IPS-NIHi11 (cell line): ENCODE data around the gene C6orf52.
"Not testable (repeated sequence)": the region's sequence is repeated elsewhere in the genome, so short reads cannot be mapped to it uniquely, and the experiment has no call there.

Experiments
- DNase-seq: peaks from one replicate; pipeline ENCODE4 v3.0.0; 2012; ENCODE audit warnings: mixed read lengths, low spot score

The C6orf52 gene

DNA sequence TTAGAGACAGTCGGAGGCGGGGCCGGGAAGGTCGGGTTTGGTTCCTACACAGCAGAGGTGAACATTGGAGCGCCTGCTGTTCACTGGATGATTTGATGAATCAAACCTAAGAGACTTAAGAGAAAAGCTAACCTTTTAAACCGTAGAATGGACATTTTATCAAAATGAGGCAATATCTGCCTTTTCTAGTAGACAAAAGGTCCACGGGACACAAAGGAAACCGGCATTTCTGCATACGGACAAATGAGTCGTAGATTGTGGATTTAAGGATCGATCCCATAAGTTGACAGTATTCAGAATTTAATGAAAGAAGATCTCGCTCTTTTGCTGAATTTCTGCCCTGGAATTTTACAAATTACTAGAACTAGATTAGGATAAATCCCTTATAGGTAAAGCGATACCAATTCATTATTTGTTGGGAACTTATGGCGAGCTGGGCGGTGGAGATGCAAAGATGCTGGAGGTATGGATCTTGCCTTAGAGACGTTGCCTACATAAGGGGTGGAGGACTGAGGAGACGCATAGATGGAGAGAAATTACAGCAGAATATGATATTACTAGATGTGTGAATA is 756 bp upstream of the C6orf52 start:
- no peak for DNase-seq

DNA sequence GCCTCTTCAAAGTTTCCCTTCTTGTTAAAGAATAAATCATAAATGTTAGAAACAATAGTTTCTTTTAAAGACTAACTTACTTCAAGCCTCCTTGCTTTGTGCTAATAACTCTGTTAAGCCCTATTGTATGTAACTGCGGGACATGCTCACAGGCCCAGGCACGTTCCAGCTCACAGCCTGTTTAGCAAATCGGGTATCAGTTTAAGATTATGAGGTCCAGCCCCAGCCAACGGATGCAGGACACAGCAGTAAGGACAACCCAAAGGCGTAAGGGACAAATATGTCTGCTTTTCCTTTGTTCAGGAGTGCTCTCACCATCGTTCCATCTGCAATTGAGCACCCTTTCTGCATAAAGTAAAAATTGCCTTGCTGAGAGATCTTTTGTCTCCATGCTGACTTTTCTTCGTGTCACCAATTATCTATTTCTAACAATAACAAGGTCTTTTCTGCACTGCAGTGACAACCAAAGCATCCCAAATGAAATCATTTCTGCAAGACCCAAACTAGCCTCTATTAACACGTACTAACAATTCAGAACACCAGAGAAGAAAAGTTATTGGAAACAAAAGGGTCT is 1.4 kb downstream of the C6orf52 start:
- DNase-seq, result no peak

DNA sequence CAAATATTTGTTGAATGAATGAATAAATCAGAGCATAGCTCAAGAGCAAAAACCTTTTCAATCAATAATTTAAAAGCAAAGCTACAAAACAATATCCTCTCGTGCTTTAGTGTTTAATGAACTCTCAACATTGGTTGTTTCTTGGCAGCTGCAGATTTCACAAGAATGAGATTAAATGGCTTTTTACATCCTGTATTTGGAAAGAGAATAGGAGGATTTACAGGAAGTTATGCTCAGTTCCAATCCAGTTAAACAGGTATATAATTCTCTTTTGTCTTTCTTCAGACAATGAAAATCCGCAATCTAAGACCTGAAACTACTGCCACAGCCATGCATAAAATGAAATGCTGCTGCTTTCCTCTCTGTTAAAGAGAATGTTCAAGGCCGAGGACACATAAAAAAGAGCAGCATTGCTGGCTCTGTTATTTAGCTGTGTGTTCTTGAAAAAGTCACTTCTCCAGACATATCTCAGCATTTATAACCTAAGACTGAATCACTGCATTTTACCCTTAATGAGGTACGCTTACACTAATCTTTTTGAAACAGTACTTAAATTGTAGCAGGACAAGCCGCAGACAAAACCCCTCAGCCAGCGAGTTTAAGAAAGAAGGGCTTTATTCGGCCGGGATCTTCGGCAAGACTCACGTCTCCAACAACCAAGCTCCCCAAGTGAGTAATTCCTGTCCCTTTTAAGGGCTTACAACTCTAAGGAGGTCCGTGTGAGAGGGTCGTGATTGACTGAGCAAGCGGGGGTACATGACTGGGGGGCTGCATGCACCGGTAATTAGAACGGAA is 3.6 kb downstream of the C6orf52 start:
- no peak for DNase-seq

GRCh38 chr6:10687582-10687981 is 6.8 kb downstream of the C6orf52 start:
- peak; percentile 7 for DNase-seq

DNA sequence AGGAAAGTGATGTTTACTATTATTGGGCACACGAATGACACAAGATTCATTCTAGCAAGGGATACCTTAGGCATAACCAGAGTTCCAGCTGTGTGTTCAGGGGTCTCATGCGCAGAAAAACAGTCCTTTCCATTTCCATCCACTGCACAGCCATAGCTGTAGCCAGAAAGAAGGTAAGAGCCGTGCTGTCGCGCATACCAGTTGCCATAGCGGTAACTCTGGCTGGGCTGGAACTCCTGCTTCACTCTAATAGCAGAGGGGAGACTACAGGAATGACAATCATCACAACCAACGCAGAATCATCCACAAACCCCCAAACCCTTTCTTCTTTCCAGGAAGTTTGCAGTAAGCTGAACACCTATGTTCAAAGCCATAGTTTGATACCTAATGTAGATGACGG is 7.5 kb downstream of the C6orf52 start:
- DNase-seq, result no peak

DNA sequence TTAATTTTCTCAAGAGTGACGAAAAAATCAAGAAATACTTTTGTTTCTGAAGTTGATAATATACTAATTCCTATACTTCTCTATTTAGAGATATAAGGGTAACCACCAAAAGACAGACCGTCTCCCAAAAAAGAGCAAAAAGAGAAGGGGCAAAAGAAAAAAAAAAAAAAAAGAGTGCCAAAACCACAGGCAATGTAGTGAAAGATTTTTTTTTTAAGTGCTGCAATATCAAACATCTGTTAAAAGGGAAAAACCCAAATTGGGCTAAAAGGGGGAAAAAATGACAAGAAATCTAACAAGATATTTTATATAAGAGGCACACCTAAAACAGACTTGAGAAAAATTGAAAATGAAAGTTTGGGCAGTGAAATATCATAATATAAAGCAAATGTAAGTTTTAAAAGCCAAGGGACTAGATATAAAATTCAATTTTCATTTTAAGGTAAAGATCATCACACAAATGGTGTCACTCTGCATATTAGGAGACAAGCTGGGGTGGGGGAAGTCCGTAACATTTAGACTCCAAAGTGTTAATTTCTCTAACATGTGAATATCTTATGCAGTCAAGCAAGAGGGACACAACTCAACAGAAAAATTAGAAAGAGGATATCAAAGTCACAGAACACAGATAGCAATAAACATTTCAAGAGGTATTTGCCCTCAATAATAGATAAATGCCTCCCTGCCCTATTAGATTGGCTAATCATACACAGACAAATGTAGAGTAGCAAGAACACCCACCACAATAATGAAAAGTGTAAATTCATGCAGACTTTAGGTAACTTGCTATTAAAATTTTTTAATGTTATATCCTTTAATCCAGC is 9.1 kb downstream of the C6orf52 start:
- DNase-seq, result no peak

GRCh38 chr6:10684618-10685017 is 9.8 kb downstream of the C6orf52 start:
- no peak for DNase-seq

GRCh38 chr6:10682355-10682988 is 11.9 kb downstream of the C6orf52 start:
- DNase-seq, result no peak

- no peak for DNase-seq
Observed at GRCh38 chr6:10681795-10682194, 12.6 kb downstream of the C6orf52 start.

DNA sequence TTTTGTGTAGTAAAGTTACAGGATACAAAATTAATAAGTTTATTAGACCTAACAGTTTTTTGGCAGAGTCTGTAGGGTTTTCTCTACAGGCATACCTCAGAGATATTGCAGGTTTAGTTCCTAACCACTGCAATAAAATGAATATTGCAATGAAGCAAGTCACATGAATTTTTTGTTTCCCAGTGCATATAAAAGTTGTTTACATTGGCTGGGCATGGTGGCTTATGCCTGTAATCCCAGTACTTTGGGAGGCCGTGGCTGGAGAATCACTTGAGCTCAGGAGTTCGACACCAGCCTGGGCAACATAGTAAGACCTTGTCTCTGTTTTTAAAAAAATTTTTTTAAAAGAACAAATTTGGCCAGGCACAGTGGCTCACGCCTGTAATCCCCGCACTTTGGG is 16.0 kb downstream of the C6orf52 start:
- no peak for DNase-seq

- DNase-seq, result no peak
Observed at GRCh38 chr6:10676403-10676802, 18.0 kb downstream of the C6orf52 start.

DNA sequence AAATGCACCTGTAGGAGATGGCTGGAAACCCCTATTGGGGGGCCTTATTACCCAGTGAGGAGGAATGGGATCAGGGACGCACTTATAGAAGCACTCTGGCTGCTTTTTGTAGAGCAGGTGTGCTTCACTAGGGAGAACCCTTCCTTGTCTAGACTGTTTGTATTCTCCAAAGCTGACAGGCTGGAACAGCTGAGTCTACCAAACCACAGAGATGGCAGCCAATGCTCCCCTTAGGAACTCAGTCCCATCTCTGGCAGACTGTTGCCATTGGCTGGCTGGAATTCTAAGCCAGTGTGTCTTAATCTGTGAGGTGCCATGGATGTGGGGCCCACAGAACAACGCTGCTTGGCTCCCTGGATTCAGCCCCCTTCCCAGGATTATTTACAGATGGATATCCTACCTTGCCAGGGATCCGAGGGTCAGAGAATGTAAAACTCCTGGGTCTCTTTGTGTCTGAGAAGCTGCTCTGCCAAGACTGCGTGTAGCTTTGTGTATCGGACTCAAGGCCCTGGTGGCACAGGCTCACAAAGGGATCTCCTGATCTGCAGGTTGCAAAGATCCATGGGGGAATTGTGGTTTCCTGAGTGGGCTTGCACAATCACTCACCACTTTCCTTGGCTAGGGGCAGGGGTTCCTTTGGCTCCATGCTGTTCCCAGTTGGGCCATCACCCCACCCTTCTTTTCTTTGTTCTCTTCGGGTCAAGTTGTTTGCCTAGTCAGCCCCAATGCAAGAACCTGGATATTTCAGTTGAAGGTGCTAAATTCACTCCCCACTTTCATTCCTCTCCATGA is 26.1 kb downstream of the C6orf52 start:
- no peak for DNase-seq

DNA sequence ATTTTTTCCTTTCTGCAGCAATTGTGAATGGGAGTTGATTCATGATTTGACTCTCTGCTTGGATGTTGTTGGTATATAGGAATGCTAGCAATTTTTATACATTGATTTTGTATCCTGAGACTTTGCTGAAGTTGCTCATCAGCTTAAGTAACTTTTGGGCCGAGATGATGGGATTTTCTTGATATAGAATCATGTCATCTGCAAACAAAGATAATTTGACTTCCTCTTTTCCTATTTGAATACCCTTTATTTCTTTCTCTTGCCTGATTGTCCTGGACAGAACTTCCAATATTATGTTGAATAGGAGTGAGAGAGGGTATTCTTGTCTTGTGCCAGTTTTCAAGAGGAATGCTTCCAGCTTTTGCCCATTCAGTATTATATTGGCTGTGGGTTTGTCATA is 28.8 kb downstream of the C6orf52 start:
- DNase-seq, result not testable (repeated sequence)

GRCh38 chr6:10662742-10663141 is 31.7 kb downstream of the C6orf52 start:
- no peak for DNase-seq

- no peak for DNase-seq
Observed at GRCh38 chr6:10662207-10662606, 32.2 kb downstream of the C6orf52 start.

DNA sequence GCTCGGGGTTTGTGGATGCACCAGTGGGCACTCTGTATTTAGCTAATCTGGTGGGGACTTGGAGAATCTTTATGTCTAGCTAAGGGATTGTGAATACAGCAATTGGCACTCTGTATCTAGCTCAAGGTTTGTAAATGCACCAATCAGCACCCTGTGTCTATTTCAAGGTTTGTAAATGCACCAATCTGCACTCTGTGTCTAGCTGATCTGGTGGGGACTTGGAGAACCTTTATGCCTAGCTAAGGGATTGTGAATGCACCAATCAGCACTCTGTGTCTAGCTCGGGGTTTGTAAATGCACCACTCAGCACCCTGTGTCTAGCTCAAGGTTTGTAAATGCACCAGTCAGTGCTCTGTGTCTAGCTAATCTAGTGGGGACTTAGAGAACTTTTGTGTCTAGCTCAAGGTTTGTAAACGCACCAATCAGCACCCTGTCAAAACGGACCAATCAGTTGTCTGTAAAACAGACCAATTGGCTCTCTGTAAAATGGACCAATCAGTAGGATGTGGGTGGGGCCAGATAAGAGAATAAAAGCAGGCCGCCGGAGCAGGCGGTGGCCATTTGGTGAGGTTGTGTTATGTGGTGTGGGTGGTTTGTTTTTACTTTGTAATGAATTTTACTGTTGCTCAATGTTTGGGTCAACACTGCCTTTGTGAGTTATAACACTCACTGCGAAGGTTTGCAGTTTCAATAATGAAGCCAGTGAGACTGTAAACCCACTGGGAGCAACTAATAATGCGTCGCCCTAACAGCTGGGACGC is 33.8 kb downstream of the C6orf52 start:
- DNase-seq, result not testable (repeated sequence)

DNA sequence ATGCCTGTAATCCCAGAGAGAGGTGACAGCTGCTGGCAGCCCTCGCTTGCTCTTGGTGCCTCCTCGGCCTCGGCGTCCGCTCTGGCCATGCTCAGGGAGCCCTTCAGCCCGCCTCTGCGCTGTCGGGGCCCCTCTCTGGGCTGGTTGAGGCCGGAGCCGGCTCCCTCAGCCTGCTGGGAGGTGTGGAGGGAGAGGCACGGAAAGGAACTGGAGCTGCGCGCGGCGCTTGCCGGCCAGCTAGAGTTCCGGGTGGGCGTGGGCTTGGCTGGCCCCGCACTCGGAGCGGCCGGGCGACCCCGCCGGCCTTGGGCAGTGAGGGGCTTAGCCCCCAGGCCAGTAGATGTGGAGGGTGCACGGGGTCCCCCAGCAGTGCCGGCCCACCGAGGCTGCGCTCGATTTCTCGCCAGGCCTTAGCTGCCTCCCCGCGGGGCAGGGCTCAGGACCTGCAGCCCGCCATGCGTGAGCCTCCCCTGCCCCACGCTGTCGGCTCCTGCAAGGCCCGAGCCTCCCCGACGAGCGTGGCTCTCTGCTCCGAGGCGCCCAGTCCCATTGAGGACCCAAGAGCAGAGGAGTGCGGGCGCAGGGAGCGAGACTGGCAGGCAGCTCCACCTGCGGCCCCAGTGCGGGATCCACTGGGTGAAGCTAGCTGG is 34.6 kb downstream of the C6orf52 start:
- DNase-seq, result peak; percentile 11

DNA sequence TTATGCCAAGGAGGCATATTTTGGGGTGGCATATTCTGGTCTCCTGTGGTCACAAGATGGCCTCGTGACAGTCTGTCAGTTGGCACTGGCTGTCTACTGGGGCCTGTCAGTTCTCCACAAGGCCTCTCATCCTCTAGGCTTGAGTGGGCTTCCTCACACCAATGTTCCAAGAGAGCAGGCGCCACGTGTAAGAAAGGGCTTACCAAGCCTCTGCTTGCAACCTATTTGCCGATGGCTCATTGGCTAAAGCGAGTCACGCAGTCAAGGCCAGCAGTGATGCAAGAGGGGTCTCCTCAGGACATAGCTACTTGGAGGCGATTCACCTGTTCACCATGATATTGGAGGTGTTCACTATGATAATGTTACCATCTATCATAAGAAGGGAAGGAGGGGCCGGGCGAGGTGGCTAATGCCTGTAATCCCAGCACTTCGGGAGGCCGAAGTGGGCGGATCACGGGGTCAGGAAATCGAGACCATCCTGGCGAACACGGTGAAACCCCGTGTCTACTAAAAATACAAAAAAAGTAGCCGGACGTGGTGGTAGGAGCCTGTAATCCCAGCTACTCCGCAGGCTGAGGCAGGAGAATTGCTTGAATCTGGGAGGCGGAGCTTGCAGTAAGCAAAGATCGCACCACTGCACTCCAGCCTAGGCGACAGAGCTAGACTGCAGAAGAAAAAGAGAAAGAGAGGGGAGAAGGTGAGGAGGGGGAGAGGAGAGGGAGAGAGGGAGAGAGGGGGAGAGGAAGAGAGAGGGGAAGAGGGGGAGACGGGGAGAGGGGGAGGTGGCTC is 35.3 kb downstream of the C6orf52 start:
- no peak for DNase-seq

- DNase-seq, result no peak
Observed at GRCh38 chr6:10655508-10656055, 38.8 kb downstream of the C6orf52 start.
